ENCODE results near the gene MTG1.

MTG1 gene

DNA sequence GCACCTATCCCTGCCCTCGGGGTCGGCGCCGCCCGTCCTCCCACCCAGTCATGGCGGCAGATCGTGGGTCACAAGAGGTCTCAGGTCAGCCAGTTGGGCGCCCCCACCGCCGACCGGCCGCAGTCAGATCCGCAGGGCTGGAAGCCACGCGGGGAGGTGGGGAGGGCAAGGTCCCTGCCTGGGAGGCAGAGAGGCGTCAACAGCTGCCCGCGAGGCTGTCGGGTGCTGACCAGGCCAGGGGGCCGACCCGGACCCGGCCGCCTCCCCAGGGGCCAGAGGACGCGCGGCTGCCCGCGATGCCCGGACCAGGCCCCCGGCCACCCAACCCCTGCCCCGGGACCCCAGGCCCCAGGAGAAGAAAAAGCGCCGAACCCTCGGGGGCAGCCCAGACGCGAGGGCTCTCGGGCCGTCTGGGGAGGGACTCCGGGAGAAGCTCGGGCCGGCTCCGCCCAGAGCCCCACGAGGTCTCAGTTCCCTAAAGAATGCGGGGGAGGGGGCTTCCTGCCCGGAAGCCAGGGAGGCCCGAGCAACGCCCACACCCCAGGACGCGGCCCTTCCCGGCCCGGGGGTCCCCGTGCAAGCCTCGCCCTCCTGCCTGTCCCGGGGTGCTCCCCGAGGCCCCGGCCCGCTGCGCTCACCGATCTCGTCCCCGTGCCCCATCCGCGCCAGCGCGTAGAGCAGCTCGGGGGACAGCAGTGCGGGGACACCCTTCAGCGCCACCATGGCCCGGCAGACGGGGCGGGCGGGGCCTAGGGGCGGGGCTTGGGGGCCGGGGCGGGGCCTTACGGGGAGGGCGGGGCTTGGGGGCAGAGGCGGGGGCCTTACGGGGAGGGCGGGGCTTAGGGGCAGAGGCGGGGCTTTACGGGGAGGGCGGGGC, 36.4 kb upstream of the MTG1 start, which contains the start of gene FUOM:
Gene FUOM (minus strand): TSS at position 735 of the 877 bp plus-strand sequence. CDS start 12 bp downstream, at position 723.
- no peaks in the 10 kb centered on the region for H3K4me1 ChIP-seq (ENCODE audit: insufficient read depth, low read length, poor library complexity, severe bottlenecking)
- peak within 1 kb of the TSS; percentile 57 for H3K4me2 ChIP-seq (ENCODE audit: low read depth, low read length, poor library complexity, severe bottlenecking)
- TF ChIP-seq, protein P1, sequence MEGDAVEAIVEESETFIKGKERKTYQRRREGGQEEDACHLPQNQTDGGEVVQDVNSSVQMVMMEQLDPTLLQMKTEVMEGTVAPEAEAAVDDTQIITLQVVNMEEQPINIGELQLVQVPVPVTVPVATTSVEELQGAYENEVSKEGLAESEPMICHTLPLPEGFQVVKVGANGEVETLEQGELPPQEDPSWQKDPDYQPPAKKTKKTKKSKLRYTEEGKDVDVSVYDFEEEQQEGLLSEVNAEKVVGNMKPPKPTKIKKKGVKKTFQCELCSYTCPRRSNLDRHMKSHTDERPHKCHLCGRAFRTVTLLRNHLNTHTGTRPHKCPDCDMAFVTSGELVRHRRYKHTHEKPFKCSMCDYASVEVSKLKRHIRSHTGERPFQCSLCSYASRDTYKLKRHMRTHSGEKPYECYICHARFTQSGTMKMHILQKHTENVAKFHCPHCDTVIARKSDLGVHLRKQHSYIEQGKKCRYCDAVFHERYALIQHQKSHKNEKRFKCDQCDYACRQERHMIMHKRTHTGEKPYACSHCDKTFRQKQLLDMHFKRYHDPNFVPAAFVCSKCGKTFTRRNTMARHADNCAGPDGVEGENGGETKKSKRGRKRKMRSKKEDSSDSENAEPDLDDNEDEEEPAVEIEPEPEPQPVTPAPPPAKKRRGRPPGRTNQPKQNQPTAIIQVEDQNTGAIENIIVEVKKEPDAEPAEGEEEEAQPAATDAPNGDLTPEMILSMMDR (conservative IDR thresholded peaks at IDR 0.05; ENCODE audit: low read length): no peak
- no peak for TF ChIP-seq EZH2phosphoT487 (IDR thresholded peaks at IDR 0.05; ENCODE audit: borderline replicate concordance)
- no peaks in the 10 kb centered on the region for H3K27me3 ChIP-seq (ENCODE audit: insufficient read depth, low read length, poor library complexity, severe bottlenecking)
- no peaks in the 10 kb centered on the region for H3K79me2 ChIP-seq (ENCODE audit: insufficient read depth, low read length)
- peaks cover 3% of the 10 kb centered on the region; the same call in 1 of the 2 replicates for H3F3A ChIP-seq (ENCODE audit: low read depth)
- no peaks in the 10 kb centered on the region for H4K20me1 ChIP-seq (ENCODE audit: insufficient read depth, low read length, poor library complexity, severe bottlenecking)
- H2AFZ ChIP-seq (ENCODE audit: low read length): no peak within 1 kb of the TSS; the same call in 1 of the 2 replicates
- H3K9me2 ChIP-seq (replicated peaks; ENCODE audit: low read depth, low read length): no peaks in the 10 kb centered on the region
- H3K9ac ChIP-seq (ENCODE audit: low read depth, low read length, poor library complexity, severe bottlenecking): peak within 1 kb of the TSS; percentile 59
- H3K36me3 ChIP-seq (ENCODE audit: insufficient read depth, low read length): no peaks in the 10 kb centered on the region
- H3K9me3 ChIP-seq (ENCODE audit: insufficient read depth, low read depth, low read length): no peaks in the 10 kb centered on the region
- H3K4me3 ChIP-seq (ENCODE audit: low read length, poor library complexity, severe bottlenecking): peak within 1 kb of the TSS; percentile 66

DNA sequence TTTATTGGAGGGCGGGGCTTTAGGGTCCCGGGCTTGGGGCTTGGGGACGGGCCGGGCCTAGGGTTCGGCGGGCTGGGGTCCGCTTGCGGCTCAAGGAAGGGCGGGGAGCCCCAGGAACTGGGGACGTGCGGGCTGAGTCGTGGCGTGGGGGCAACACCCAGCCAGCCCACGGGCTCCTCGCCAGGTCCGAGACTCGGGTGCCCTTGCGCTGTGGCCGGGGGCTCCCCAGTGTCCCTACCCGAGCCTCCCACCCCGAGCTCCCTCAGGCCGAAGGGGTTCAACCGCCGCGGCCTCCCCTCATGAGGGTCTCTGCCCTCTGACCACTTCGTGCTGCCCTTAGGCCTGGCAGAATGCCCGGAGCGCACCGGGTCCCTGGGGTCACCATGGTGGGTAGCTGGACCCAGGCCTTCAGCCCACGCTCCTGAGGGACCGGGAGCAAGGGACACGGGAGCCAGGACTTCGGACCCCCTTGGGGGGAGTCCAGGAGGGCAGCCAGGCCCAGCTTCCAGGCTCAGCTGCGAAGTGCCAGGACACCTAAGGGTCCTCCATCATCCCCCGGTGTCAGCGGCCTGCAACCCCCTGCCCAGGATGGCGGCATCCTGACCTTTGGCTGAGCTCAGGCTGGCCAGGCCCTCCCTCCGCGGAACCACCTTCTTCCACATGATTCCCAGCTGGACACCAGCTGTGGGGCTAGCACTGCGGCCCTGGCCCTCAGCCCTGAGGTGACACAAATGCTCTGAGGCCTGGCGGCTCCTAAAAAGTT, 35.6 kb upstream of the MTG1 start:
- no peaks in the 10 kb centered on the region for H3K4me1 ChIP-seq (ENCODE audit: insufficient read depth, low read length, poor library complexity, severe bottlenecking)

DNA sequence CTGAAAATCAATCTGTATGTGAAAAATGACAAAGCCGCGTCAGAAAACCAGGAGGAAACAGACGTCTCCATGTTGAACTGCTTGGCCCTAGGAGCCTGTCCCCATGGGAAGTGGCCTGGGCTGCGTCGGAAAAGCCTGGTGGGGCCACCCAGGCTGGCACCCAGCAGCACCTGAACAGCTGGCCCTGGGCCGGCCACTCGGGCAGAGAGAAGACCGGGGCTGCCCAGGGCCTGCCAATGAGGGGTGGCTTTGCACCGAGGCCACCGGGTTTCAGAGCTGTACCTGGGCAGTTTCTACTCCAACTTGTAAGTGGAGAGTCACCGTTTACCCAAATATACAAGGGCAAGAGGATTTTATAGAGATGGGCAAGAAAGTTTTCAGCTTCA, 35.0 kb upstream of the MTG1 start:
- H3K27me3 ChIP-seq (ENCODE audit: insufficient read depth, low read length, poor library complexity, severe bottlenecking): no peaks in the 10 kb centered on the region
- no peaks in the 10 kb centered on the region for H4K20me1 ChIP-seq (ENCODE audit: insufficient read depth, low read length, poor library complexity, severe bottlenecking)
- H3K4me1 ChIP-seq (ENCODE audit: insufficient read depth, low read length, poor library complexity, severe bottlenecking): no peaks in the 10 kb centered on the region
- H3K4me2 ChIP-seq (ENCODE audit: low read depth, low read length, poor library complexity, severe bottlenecking): no peak overlapping the region
- no peak overlapping the region for H3K9ac ChIP-seq (ENCODE audit: low read depth, low read length, poor library complexity, severe bottlenecking)
- TF ChIP-seq, protein P1 (conservative IDR thresholded peaks at IDR 0.05; ENCODE audit: low read length): no peak
- no peak for TF ChIP-seq EZH2phosphoT487 (IDR thresholded peaks at IDR 0.05; ENCODE audit: borderline replicate concordance)
- H3K4me3 ChIP-seq (ENCODE audit: low read length, poor library complexity, severe bottlenecking): no peak overlapping the region
- peaks cover 3% of the 10 kb centered on the region; the same call in 1 of the 2 replicates for H3F3A ChIP-seq (ENCODE audit: low read depth)
- H3K36me3 ChIP-seq (ENCODE audit: insufficient read depth, low read length): peaks cover 5% of the 10 kb centered on the region; the same call in 1 of the 2 replicates
- H3K9me3 ChIP-seq (ENCODE audit: insufficient read depth, low read depth, low read length): no peaks in the 10 kb centered on the region
- no peak overlapping the region for H2AFZ ChIP-seq (ENCODE audit: low read length)
- H3K79me2 ChIP-seq (ENCODE audit: insufficient read depth, low read length): no peaks in the 10 kb centered on the region
- no peaks in the 10 kb centered on the region for H3K9me2 ChIP-seq (replicated peaks; ENCODE audit: low read depth, low read length)

More for the DNA sequence above, 35.6 kb upstream of the MTG1 start:
- H3K9me2 ChIP-seq (replicated peaks; ENCODE audit: low read depth, low read length): no peaks in the 10 kb centered on the region
- no peaks in the 10 kb centered on the region for H3K79me2 ChIP-seq (ENCODE audit: insufficient read depth, low read length)
- TF ChIP-seq, protein P1 (conservative IDR thresholded peaks at IDR 0.05; ENCODE audit: low read length): no peak
- TF ChIP-seq EZH2phosphoT487 (IDR thresholded peaks at IDR 0.05; ENCODE audit: borderline replicate concordance): no peak
- H3K9me3 ChIP-seq (ENCODE audit: insufficient read depth, low read depth, low read length): no peaks in the 10 kb centered on the region
- peaks cover 3% of the 10 kb centered on the region; the same call in 1 of the 2 replicates for H3F3A ChIP-seq (ENCODE audit: low read depth)
- no peak overlapping the region for H2AFZ ChIP-seq (ENCODE audit: low read length)
- H3K4me2 ChIP-seq (ENCODE audit: low read depth, low read length, poor library complexity, severe bottlenecking): no peak overlapping the region
- peaks cover 5% of the 10 kb centered on the region; the same call in 1 of the 2 replicates for H3K36me3 ChIP-seq (ENCODE audit: insufficient read depth, low read length)
- no peak overlapping the region for H3K4me3 ChIP-seq (ENCODE audit: low read length, poor library complexity, severe bottlenecking)
- no peaks in the 10 kb centered on the region for H3K27me3 ChIP-seq (ENCODE audit: insufficient read depth, low read length, poor library complexity, severe bottlenecking)
- H3K9ac ChIP-seq (ENCODE audit: low read depth, low read length, poor library complexity, severe bottlenecking): no peak overlapping the region
- H4K20me1 ChIP-seq (ENCODE audit: insufficient read depth, low read length, poor library complexity, severe bottlenecking): no peaks in the 10 kb centered on the region

Measured in Loucy (cell line).